CD14-positive monocyte (primary cell): ENCODE data around the gene COMP. TPM values are rescaled to one million over a fixed set of nuclear protein-coding genes. Genes with fewer than 3 reads are reported as not detected.
A peak's percentile ranks its signal among the peaks of the same experiment; 100 is the strongest.

ENCODE experiments used
- DNase-seq, 3 donors: peaks; one replicate each; pipeline ENCODE4 v3.0.0-alpha.2; 2011 to 2022
- H2AFZ ChIP-seq: 2 replicates; pipeline ENCODE4 v1.6.0; 2012; ENCODE audit warnings: mild to moderate bottlenecking, low read depth, low read length, inconsistent platforms; ENCODE audit not compliant: insufficient read depth, poor library complexity, severe bottlenecking
- H3K27ac ChIP-seq, 2 donors: 1 replicate in 1 of 2; 2 replicates in 1 of 2; pipeline ENCODE4 v1.5.1; 2012 to 2013; ENCODE audit warnings: low read length in 2 of 2, control low read depth in 1 of 2, inconsistent platforms in 1 of 2, low read depth in 1 of 2, mild to moderate bottlenecking in 1 of 2
- H3K27me3 ChIP-seq, 2 donors: one replicate each; pipeline versions ENCODE4 v1.6.0 to v1.6.1; 2011 to 2013; ENCODE audit warnings: low read length in 2 of 2; ENCODE audit not compliant: control insufficient read depth in 2 of 2, insufficient read depth in 2 of 2
- H3K36me3 ChIP-seq, 2 donors: replicated peaks in 1 of 2; 1 replicate in 1 of 2; 2 replicates in 1 of 2; pipeline versions ENCODE4 v1.5.1 to v1.6.1; 2012 to 2013; ENCODE audit warnings: low read length in 2 of 2, control low read depth in 1 of 2, inconsistent platforms in 1 of 2, mild to moderate bottlenecking in 1 of 2; ENCODE audit not compliant: insufficient read depth in 2 of 2, control insufficient read depth in 1 of 2
- H3K4me1 ChIP-seq, 2 donors: 1 replicate in 1 of 2; 2 replicates in 1 of 2; pipeline versions ENCODE4 v1.5.1 to v1.6.1; 2012 to 2013; ENCODE audit warnings: low read length in 2 of 2, control low read depth in 1 of 2, inconsistent platforms in 1 of 2, mild to moderate bottlenecking in 1 of 2, moderate library complexity in 1 of 2; ENCODE audit not compliant: insufficient read depth in 2 of 2, control insufficient read depth in 1 of 2
- H3K4me2 ChIP-seq: replicated peaks from 2 replicates; pipeline ENCODE3; 2012; ENCODE audit warnings: low read length, moderate library complexity, mild to moderate bottlenecking; ENCODE audit not compliant: poor library complexity, severe bottlenecking; ENCODE audit errors: extremely low read depth
- H3K4me3 ChIP-seq, 3 experiments: fragments of 200-600 bp in 1 of 3; sonication (generic) in 1 of 3; replicated peaks in 1 of 3; 1 replicate in 2 of 3; 2 replicates in 1 of 3; pipeline ENCODE4 v1.5.1; 2011 to 2013; ENCODE audit warnings: low read length in 3 of 3, mild to moderate bottlenecking in 3 of 3, control low read depth in 2 of 3, low read depth in 2 of 3, inconsistent platforms in 1 of 3, moderate library complexity in 1 of 3
- H3K79me2 ChIP-seq: 2 replicates; pipeline ENCODE4 v1.6.0; 2012; ENCODE audit warnings: mild to moderate bottlenecking, control low read depth, inconsistent platforms, low read length, moderate library complexity; ENCODE audit not compliant: insufficient read depth
- H3K9ac ChIP-seq: 2 replicates; pipeline ENCODE4 v1.6.0; 2017; ENCODE audit warnings: low read length, mild to moderate bottlenecking; ENCODE audit not compliant: insufficient read depth, poor library complexity, severe bottlenecking
- H3K9me3 ChIP-seq, 2 donors: replicated peaks in 1 of 2; 1 replicate in 1 of 2; 2 replicates in 1 of 2; pipeline versions ENCODE4 v1.5.1 to v1.6.1; 2012 to 2013; ENCODE audit warnings: low read length in 2 of 2, control low read depth in 1 of 2; ENCODE audit not compliant: control insufficient read depth in 1 of 2, insufficient read depth in 1 of 2
- H4K20me1 ChIP-seq: 2 replicates; pipeline ENCODE4 v1.6.0; 2012; ENCODE audit warnings: mild to moderate bottlenecking, low read length, control low read depth, moderate library complexity; ENCODE audit not compliant: insufficient read depth
- H3K27ac Mint-ChIP-seq, 7 donors: one replicate each; pipeline ENCODE4 v1.8.0; 2020; ENCODE audit warnings: mild to moderate bottlenecking in 7 of 7, mixed read lengths in 7 of 7, moderate library complexity in 6 of 7, inconsistent platforms in 2 of 7
- H3K27me3 Mint-ChIP-seq, 3 donors: one replicate each; pipeline ENCODE4 v1.8.0; 2021 to 2022; ENCODE audit warnings: low read depth in 3 of 3, mild to moderate bottlenecking in 3 of 3, mixed read lengths in 3 of 3, moderate library complexity in 3 of 3, inconsistent platforms in 1 of 3
- H3K36me3 Mint-ChIP-seq, 2 donors: one replicate each; pipeline ENCODE4 v1.8.0; 2020; ENCODE audit warnings: mixed read lengths in 2 of 2, inconsistent platforms in 1 of 2, mild to moderate bottlenecking in 1 of 2
- H3K4me1 Mint-ChIP-seq: one replicate; pipeline ENCODE4 v1.8.0; 2020; ENCODE audit warnings: mild to moderate bottlenecking, mixed read lengths
- H3K4me3 Mint-ChIP-seq, 2 donors: one replicate each; pipeline ENCODE4 v1.8.0; 2020; ENCODE audit warnings: mild to moderate bottlenecking in 2 of 2, mixed read lengths in 2 of 2, moderate library complexity in 1 of 2
- H3K9me3 Mint-ChIP-seq, 7 donors: one replicate each; pipeline ENCODE4 v1.8.0; 2020 to 2022; ENCODE audit warnings: mixed read lengths in 7 of 7, mild to moderate bottlenecking in 6 of 7, moderate library complexity in 6 of 7, inconsistent platforms in 2 of 7
- WGBS: methylation state at CpG from one replicate; pipeline ENCODE4 v1.1.5; 2013; ENCODE audit warnings: missing lambda C conversion rate; ENCODE audit not compliant: insufficient coverage; 5-methylcytosine and 5-hydroxymethylcytosine counted together
- intact Hi-C, 2 donors: fragments of 100-400 bp; cut with micrococcal nuclease; formaldehyde crosslinking; loops; one replicate each; pipeline versions ENCODE4 v1.15.0 to v1.15.1; 2023
- polyA plus RNA-seq, 3 donors: library from polyadenylated mRNA; depleted of rRNA in 1 of 3; unstranded in 2 of 3; stranded (reverse) in 1 of 3; fragments of 300-500 nt in 2 of 3; fragments of >200 nt in 1 of 3; fragmentation: Illumina TruSeq in 2 of 3; gene quantifications; 1 replicate in 2 of 3; 2 replicates in 1 of 3; pipeline ENCODE4 v1.2.3, GENCODE V29; 2012 to 2021
- TF ChIP-seq, protein P1 (sequence below): fragments of 200-600 bp; IDR thresholded peaks from one replicate; pipeline ENCODE4 v1.8.0; 2022; ENCODE audit warnings: antibody characterized with exemption, mild to moderate bottlenecking

Gene COMP
- polyA plus RNA-seq, 3 donors = not detected

DNA sequence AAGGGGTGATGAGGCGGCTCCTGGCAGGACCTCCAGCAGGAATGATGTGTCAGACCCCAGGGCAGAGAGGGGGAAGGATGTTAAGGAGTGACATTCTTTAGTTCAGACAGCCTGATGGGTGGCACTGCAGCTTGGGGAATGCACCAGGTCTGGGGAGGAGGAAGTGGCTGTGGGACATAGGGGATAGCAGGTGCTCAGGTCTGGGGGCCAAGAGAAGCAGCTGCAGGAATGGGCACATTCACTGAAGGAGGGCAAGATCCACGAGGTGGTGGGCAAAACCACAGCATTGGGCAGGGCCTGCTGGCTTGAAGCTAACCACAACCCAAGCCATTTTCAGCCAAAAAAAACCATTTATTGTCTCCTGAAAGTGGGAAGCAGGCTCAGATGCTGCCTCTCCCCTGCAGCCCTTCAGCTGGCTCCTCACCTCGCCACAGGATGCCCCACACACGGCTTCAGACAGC, 26.5 kb downstream of the COMP start:
- peaks cover 6 to 8% of the 10 kb centered on the region in 2 donors for H3K36me3 Mint-ChIP-seq
- no peak overlapping the region for H3K27ac Mint-ChIP-seq
- intact Hi-C loops = no loop called here
- TF ChIP-seq, protein P1, sequence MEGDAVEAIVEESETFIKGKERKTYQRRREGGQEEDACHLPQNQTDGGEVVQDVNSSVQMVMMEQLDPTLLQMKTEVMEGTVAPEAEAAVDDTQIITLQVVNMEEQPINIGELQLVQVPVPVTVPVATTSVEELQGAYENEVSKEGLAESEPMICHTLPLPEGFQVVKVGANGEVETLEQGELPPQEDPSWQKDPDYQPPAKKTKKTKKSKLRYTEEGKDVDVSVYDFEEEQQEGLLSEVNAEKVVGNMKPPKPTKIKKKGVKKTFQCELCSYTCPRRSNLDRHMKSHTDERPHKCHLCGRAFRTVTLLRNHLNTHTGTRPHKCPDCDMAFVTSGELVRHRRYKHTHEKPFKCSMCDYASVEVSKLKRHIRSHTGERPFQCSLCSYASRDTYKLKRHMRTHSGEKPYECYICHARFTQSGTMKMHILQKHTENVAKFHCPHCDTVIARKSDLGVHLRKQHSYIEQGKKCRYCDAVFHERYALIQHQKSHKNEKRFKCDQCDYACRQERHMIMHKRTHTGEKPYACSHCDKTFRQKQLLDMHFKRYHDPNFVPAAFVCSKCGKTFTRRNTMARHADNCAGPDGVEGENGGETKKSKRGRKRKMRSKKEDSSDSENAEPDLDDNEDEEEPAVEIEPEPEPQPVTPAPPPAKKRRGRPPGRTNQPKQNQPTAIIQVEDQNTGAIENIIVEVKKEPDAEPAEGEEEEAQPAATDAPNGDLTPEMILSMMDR = no peak
- Histone ChIP-seq H3K4me3 (no peak overlapping the region), H3K9me3 (no peaks in the 10 kb centered on the region), H3K27ac (no peak overlapping the region), H2AFZ (no peak overlapping the region), H3K4me2 (no peak overlapping the region), H3K9ac (no peak overlapping the region), H3K36me3 (peaks cover 7 to 8% of the 10 kb centered on the region in 2 donors), H3K79me2 (no peaks in the 10 kb centered on the region), H3K27me3 (no peaks in the 10 kb centered on the region), H3K4me1 (no peaks in the 10 kb centered on the region), H4K20me1 (no peaks in the 10 kb centered on the region)
- H3K9me3 Mint-ChIP-seq = no peaks in the 10 kb centered on the region
- H3K4me1 Mint-ChIP-seq = no peaks in the 10 kb centered on the region
- 39% methylated on average over 2 of the region's 4 CpGs for WGBS
- DNase-seq = no peak
- no peak overlapping the region for H3K4me3 Mint-ChIP-seq
- H3K27me3 Mint-ChIP-seq = peaks cover 0 to 2% (median 2%) of the 10 kb centered on the region in 3 donors

DNA sequence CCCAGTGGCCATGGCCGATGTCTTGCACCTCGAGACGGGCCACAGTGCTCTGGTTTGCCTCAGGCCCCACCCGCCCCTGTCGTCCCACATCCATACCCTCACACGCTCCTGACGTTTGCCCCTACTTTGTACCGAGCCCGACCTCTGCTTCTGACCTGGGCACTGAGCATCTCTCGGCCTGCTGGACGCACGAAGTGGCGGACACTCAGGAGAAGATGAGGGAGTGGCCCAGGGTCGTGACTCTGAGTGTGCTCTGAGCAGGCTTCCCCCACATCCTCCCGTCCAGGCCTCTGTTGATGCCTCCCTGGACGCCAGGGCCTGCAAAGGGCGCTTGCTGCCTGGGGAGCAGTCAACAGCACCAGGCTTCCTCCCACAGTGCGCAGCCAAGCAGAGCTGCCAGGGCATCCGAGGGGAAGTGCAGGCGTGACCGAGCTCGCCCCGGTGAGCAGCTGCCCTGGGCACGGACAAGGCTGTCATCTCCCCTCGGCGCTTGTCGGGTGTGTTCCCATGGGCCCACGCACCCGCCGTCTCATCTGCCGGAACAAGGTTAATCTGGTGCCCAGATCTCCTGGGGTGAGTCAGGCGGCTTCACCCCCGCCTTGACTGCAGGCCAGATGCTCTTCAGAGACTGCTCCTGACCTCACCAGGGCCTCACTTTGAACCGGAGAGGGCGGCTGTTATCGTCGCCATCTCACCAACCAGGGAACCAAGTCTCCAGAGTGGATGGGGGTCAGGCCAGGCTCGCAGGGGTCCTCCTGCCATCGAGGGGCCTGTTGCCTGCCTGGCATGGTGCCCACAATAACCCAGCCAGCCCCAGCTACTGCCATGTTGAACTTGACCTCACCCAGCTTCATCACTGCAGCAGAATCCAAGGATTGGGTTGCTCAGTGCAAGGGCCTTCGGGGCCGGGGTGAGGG, 27.2 kb downstream of the COMP start:
- no peak overlapping the region for H3K9ac ChIP-seq
- Mint-ChIP-seq H3K36me3 (peaks cover 8 to 10% of the 10 kb centered on the region in 2 donors), H3K4me3 (no peak overlapping the region), H3K4me1 (no peaks in the 10 kb centered on the region), H3K27me3 (peaks cover 0 to 2% (median 2%) of the 10 kb centered on the region in 3 donors), H3K9me3 (no peaks in the 10 kb centered on the region), H3K27ac (peak overlapping the region in 3 of 7 donors; percentile 15 to 68 (median 63))
- 90% methylated on average over 39 of the region's 41 CpGs for whole genome bisulfite sequencing
- TF ChIP-seq, protein P1 = no peak
- H3K9me3 ChIP-seq = no peaks in the 10 kb centered on the region
- no peak overlapping the region for H3K27ac ChIP-seq
- no peak overlapping the region for H2AFZ ChIP-seq
- no peaks in the 10 kb centered on the region for H3K79me2 ChIP-seq
- H3K27me3 ChIP-seq = no peaks in the 10 kb centered on the region
- no peak overlapping the region for H3K4me2 ChIP-seq
- H4K20me1 ChIP-seq = no peaks in the 10 kb centered on the region
- no peaks in the 10 kb centered on the region for H3K4me1 ChIP-seq
- peaks cover 4% of the 10 kb centered on the region in 2 donors for H3K36me3 ChIP-seq
- intact Hi-C loops = no loop called here
- H3K4me3 ChIP-seq = no peak overlapping the region
- no peak for DNase-seq
